ENCODE results near the gene IL6R.
"Not testable (repeated sequence)": the region's sequence is repeated elsewhere in the genome, so short reads cannot be mapped to it uniquely, and the experiment has no call there.

IL6R gene

DNA sequence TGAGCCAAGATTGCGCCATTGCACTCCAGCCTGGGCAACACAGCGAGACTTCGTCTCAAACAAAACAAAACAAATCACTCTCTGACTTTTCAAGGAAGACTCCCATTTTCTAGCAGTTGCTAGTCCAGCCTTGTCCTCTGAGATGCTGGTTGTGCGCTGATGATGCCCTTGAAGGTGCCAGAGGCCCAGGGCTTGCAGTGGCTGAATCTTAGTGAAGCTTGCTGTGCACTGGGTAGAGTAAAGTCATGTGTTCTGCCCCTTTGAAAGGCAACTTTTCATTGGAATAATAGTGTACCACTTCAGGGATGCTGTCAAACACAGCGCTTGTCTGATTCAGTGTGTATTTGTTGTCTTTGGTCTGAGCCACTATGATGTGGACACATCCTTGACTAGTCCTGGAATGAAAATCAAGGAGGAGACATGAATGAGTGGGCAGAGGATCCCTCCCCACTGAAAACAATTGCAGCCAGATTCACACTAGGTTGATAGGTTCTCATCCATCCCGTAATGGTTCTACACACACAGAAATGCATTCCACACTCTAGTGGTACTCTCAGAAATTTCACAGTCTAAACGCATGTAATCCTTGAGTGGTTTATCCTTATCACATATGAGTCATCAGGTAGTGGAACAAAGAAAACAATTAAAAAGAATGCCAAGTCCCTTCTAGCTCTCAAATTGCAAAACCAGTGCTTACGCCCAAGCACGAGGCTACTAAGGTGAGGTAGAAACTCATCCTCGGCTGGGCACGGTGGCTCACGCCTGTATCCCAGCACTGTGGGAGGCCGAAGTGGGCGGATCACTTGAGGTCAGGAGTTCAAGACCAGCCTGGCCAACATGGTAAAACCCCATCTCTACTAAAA is 79.0 kb downstream of the IL6R start:
- no peak for DNase-seq (ENCODE audit: low read depth)

DNA sequence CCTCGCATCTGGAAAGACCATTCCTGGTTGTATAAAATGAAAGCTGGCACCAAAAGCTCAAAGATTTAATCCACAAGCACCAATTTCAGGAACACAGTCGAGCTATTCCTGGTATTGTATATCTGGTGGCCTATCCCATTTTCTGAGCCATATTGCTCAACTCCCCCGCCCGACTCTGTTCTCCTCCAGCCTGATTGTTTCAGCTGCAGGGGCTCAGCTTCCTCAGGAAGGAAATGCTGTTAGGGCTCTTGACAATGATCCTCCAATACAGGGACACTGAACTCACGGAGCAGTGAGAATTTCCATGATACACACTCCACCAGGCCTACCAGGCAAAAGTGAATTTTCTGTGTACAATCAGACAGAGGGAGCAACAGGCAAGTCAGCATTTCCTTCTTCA is 80.0 kb downstream of the IL6R start:
- no peak for DNase-seq (ENCODE audit: low read depth)

DNA sequence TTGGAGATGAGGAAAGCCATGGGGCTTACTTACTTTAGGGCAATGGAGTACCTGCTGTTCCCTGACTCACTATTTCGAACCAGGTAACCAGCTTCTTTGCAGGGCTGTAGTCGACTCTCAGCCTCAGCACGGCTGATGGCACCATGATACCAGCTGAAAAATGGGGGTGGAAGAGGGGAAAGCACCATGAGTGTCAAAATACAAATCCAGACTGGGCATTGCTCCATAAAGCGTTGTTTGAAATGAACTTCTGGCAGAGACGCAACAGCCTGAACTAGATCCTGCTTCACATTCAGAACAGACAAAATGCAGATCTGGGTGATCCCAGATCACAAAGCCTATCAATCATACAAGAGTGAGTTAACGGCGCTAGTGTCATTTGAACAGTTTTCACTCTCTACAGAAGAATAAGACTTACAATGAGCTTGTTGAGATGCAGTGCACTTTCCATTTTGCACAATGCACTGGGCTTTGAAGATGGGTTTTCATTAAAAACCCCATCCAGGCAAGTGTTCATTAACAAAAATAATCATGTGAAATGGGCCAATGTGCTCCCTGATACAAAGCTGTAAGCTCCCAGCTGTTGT is 80.9 kb downstream of the IL6R start:
- DNase-seq (ENCODE audit: low read depth) = no peak

DNA sequence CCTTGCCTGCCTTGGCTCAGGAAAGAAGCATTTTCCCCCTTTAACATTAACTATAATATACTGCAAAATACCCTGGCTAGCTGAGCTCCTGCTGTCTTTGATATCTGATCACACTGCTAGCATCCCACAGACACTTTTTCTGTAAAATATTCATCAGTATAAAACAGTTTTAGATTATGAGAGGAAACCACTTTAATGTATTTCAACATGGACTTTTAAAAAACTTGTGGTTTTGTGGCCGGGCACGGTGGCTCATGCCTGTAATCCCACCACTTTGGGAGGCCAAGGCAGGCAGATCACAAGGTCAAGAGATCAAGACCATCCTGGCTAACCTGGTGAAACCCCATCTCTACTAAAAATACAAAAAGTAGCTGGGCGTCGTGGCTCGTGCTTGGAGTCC is 81.6 kb downstream of the IL6R start:
- DNase-seq (ENCODE audit: low read depth) = not testable (repeated sequence)

DNA sequence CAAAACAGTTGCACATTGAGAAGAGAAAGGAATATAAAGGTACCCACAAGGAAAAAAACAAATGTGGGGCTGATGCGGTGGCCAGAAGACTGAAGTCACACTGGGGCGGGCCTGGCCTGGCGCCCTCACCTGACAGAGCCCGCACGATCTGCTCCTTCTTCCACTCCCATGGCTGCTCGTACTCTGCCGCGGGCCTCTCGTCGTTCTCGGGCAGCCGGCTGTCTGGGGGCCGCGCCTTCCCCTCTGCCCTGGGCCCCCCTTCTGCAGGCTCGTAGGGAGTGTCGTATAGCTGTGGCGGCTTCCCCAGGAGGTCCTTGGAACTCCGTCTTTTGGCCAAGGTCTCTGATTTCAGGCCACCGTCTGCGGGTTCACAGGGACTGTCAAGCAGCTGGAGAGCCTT is 83.8 kb downstream of the IL6R start:
- DNase-seq (ENCODE audit: low read depth) = no peak

DNA sequence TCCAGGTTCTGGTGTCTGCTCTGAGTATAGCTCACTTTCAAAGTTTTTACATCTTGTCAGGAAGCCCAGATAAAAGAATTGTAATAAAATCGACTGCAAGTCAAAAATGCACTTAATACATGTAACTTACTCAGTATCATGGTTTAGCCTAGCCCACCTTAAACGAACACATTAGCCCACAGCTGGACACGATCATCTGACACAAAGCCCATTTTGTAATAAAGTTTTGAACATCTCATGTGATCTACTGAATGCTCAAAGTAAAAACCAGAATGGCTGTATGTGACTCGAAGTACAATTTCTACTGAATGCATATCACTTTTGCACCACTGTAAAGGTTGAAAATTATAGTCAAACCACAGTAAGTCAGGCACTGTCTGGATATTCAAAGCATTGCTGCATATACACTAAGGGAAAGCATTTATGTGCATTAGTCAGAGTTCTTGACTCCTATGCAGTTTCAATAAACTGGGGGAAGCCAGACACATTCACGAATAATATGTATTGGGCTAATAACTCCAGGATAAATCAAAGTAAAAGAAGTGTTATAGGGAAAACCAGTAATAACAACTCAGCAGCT is 84.6 kb downstream of the IL6R start:
- no peak for DNase-seq (ENCODE audit: low read depth)

DNA sequence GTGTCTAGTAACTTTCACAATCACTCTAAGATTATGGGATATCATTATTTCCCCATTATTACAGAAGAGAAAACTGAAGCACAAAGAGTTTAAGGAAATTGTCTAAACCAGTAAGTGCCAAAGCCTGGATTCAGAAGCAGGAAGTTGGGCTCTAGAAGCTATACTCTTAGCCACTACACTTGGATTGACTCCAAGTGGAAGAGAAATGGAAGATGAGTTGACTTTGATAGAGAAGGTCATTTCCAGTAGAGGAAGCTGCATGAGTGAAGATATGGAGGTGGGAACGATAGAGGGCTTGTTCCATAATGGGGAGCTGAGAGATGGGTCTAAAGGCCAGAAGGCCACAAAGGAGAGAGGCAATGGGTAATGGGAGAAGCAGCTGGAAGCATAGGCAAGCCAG is 85.2 kb downstream of the IL6R start:
- no peak for DNase-seq (ENCODE audit: low read depth)

DNA sequence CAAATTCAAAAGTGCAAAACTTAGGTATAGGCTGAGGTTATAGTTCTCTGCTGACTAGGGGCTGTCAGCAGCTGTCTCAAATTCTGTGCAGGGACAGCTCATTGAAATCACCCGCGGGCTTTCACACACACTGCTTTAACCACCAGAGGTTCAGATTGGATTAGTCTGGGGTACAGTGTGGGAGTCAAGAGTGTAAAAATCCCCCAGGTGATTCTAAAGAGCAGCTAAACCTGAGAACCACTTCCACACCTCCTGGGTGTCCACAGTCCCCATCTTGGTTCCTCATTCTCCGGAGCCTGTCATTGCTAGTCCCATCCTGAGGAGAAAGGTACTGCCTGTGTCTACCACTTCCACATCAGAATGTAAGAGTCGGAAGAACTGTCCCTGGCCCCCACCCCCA is 87.0 kb downstream of the IL6R start:
- no peak for DNase-seq (ENCODE audit: low read depth)

DNA sequence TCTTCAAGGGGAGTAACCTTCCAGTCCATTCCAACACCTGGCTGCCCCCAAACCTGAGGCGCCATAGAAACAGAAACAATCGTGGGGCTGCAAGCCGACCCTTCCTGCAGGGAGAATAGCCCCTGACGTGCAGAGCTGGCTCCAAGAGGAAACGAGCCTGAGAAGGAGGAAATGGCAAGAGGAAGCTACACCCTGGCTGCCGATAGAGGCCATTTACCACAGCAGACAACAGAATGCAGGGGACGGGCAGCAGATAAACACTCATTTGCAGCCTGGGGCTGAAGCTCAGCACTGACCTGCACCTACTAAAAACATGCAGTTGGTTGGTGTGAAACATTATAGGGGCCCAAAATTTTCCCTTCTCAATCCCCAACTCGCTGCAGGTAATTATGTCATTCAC is 88.1 kb downstream of the IL6R start:
- no peak for DNase-seq (ENCODE audit: low read depth)

DNA sequence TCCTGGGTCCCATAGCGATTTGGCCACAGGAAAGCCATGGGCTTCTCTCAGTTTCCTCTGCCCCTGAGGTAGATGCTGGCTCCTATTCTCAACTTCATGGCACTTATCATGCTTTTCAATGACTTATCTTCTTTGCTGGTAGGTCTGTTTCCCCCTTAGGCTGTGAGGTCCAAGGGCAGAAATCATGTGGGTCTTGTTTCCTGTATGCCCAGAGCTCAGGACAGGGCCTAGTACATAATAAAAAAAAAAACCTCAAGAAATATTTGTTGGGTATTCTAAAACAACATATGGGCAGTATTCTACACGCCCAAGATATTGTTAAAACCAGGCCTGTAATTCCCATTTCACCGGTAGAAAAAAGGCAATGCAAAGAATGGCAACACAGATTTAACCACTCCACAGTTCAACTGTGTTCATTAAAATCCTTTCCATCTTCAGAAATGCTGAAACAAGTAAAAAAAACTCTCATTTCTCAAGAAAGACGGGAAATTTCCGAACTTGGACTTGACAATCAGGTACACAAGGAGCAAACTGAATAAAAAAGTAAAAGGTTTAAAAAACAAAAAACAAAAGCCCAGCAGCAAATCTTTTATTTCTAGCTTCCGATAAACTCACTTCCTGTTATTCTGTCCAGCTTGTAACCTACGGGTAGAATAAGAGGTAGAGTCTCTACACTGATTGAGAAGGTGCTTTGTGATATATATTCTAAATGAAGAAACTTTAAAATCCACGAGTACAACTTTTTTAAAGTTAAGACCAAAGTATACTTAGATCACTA is 90.5 kb downstream of the IL6R start:
- DNase-seq (ENCODE audit: low read depth) = no peak

DNA sequence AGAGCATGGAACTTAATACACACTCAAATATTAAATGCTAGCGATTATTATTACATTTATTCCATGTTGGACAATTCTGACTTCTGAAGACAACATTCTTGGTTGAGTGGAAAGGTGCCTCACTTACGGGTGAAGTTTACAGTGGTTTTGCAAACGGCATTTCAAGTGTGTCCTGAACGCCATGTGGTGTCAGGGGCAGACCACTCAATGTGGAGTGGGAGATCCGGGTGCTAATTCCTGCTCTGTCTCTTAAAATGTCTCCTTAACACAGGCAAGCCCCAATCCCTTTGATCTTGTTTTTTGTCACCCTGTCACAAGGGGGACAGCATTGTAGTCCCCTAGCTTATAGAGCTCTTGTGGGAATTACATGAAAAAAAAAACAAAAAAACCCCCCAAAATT is 91.2 kb downstream of the IL6R start:
- DNase-seq (ENCODE audit: low read depth) = no peak

DNA sequence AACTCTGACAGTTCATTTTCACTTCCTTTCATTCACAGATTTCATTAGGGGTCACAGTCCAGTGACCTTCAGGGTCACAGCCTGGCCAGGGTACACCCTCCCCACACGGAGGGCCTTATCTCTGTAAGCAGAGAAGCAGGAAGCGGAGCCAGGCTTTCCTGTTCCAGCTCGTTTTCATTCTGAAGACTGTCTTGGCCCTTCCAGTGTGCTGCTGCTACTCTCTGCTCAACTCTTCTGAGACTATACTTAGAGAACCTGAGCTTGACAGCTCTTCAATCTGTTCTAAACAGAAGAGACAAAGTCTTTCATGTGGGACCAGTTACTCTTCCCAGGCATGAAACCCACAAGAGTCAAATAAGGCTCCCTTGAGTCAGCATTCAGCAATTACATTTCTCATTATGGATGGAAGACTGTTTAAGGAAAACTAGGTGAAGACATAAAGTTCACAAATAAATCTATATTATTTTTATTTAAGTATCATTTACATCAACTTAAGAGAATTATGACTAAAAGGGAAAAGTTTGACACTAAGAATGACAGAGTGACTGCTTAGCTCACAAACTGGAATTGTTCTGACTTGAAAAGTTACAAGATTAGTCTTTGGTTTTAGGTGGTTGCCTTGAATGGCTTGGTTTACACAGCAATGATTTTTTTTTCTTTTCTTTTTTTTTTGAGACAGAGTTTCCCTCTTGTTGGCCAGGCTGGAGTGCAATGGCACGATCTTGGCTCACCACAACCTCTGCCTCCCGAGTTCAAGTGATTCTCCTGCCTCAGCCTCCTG is 92.1 kb downstream of the IL6R start:
- DNase-seq (ENCODE audit: low read depth) = no peak

DNA sequence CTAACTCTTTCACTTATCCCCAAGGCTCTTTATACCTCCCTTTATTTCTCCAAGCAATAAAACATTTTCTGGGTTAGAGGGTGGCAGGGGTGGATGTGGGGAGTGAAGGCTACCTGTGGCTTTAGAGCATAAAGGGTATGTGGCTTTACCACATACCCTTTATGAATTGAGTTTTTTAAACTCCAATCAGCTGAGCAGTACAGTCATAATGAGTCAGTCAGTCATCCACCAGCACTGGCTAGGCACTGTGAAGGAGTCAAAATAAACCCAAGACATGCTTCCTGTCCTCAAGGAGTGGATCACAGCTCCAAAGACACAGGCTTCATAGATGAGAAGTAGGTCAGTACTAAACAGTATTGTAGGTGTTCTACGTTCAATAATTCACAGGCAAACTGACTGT is 94.3 kb downstream of the IL6R start:
- DNase-seq (ENCODE audit: low read depth) = no peak

DNA sequence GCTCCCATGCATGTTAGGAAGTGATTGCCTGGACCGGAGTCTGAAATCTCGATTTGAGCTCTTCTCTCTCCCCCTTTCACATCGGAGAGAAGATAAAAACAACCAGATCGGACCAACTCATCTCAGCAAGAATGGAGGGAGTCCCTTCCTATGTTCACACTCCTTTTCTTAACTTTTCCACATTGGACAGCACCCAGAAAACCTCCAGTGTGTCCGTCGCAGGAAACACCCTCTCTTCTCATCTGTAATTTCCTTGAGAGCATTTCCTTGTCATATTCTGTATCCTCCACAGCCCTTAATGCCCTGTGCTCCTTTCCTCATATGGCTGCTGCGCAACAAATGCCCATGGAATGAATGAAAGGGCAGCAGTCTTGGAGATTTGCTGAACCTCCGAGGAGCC is 95.4 kb downstream of the IL6R start:
- DNase-seq (ENCODE audit: low read depth) = no peak

DNA sequence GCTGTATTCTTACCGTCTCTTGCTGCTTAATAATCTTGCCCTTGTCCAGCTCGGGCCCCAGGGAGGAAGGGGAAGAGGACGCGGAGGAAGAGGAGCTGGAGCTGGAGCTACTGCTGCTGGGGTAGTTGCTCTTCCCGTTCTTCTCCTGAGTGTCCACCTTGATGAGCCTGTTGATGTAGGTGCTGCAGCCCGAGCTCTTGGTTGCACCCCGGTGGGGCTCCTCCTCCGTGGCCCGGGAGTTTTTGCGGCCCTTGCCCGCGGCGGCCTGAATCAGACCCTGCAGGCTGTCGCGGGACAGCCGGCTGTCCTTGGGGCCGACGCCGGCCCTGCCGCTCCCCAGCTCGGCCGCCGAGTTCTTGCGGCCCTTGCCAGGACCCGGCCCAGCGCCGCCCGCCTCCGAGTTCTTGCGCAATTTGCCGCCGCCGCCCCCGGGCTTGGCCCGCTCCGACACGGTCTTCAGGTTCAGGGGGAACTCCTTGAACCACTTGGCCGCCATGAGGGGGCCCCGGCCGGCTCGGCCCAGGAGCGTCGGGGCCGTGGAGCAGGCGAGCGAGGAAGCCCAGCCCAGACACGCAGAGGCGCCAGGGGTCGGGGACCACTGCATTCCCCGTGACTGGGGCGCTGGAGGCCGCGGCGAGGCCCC is 96.4 kb downstream of the IL6R start:
- no peak for DNase-seq (ENCODE audit: low read depth)

DNA sequence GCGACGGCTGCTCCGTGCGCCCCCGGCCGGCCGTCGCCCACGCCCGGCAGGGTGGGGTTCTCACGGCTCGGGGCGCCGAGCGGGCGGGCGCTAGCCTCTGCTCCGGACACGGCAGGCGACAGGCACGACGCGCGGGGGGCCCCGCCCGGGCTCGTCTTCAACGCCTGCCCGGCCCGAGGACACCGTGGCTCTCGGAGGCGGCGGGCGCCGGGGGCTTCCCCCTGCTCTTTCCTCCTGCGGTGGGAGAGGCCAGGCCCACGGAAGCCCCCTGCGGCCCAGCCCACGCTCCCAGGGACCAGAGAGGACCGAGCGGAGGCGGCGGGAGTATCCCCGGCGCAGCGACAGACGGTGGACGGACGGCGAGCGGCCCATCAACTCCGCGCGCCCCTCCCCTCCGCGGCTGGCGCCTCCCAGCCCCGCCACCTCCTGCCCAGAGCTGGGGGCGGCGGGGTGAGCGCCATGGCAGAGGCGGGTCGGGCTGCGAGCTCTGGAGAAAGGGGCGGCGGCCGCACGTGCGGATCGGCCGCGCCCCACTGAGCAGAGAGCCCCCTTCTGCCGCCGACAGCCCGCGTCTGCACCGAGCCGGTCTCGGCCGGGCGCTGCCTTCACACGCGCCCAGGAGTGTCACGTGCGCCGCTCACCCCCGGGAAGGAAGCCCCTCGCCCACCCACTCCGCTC is 97.1 kb downstream of the IL6R start, which contains the start of the genes SHE and TDRD10:
Gene SHE (minus strand): TSS at position 347 of the 678 bp plus-strand sequence. CDS start 386 bp downstream, outside the sequence.
Gene TDRD10 (plus strand): TSS at position 154 of the 678 bp plus-strand sequence. CDS start 4,685 bp downstream, outside the sequence.
- DNase-seq (ENCODE audit: low read depth) = no peak

DNA sequence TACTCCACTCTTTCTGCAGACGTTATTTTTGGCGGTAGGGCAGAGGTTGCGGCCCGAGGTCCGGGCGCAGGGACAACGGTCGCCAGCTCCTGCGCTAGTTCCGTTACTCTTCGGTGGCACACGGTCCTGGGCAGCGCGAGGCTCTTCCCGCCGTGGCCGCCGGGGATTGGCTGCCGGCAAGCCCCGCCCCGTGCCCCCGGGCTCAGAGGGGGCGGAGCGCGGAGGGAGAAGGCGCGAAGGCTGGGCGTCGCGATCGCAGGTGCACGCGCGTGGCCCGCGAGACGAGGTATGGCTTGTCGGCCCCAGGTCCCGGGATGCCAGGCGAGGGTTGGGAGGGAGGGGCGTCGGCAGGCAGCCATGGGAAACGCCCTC is 97.6 kb downstream of the IL6R start:
- no peak for DNase-seq (ENCODE audit: low read depth)

DNA sequence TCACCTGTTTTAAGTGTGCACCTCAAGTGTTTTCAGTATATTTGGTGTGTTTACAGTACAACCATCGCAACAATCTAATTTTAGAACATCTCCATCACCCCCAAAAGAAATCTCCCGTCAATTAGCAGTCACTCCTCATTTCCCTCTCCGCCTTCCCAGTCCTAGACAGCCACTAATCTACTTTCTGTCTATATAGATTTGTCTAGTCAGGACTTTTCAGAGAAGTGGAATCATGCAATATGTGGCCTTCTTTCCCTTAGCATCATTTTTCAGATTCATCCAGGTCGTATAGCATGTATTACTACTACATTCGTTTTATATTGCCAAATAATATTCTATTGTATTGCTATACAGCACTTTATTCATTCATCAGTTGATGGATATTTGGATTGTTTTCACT is 98.8 kb downstream of the IL6R start:
- no peak for DNase-seq (ENCODE audit: low read depth)

DNA sequence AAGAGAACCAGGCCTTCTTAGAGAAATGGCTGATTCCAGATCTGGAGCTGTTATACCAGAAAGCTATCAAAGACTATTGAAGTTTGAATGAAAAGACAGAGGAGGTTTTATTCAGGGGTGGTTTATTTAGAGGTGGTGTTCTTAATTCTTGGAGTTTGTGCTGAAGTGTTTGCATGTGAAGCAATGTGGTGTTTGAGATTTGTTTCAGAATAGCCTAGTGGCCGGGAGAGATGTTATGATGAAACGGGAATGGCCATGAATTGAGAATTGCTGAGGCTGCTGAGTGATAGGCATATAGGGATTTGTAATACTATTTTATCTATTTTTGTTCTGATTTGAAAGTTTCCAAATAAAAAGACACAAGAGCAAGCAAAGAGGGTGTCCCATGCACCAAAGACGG is 107.6 kb downstream of the IL6R start:
- no peak for DNase-seq (ENCODE audit: low read depth)

DNA sequence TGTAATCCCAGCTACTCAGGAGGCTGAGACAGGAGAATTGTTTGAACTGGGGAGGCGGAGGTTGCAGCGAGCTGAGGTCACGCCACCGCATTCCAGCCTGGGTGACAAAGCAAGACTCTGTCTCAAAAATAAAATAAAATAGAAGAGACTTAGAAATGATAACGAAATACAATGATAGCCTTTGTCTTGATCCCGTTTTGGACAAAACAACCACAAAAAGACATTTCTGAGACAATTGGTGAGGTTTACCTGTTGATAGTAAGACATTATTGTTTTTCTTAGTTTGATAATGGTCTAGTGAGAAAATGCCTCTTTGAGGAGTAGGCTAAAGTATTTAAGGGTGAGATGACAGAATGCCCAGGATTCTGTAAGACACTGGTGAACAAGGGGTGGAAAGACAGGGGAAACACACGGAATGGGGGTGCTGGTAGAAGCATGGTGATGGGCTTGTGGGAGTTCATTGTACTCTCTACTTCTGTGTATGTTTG is 109.0 kb downstream of the IL6R start:
- DNase-seq (ENCODE audit: low read depth) = no peak
